ENCODE results near the gene MDM2. TPM values are rescaled to one million over a fixed set of nuclear protein-coding genes. Genes with fewer than 3 reads are reported as not detected.

MDM2 gene
- polyA plus RNA-seq, 3 donors, result 16.2 to 39.9 (median 27.6) TPM

DNA sequence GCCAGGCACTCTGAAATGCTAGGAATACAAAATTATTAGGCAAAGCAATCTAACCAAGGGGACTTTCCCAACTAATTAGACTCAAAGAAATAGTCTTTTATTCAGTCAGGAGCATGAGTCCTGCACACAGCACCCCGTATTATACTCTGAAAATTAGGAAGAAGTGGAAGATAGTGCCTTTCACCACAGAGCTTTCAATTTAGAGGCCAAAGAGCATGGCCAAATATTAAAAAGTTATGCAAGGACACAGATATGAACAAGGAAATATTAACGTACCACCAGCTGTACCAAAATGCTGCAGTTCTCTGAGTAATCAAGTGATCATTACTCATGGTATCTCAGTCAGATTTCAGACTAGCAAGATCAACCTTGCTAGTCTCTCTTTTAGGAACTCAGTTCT, 22.6 kb upstream of the MDM2 start:
- Mint-ChIP-seq H3K36me3 (peaks cover 2% of the 10 kb centered on the region in 2 donors), H3K4me3 (peak overlapping the region; percentile 24 to 27), H3K27ac (peak overlapping the region; percentile 85 to 99 (median 96)), H3K27me3 (ENCODE audit: low read depth in 3 of 3) (no peaks in the 10 kb centered on the region), H3K4me1 (peaks cover 50% of the 10 kb centered on the region), H3K9me3 (peaks cover 0 to 2% (median 0%) of the 10 kb centered on the region in 7 donors)
- peaks cover 63 to 64% of the 10 kb centered on the region in 2 donors for H3K4me1 ChIP-seq (ENCODE audit: control insufficient read depth in 1 of 2, insufficient read depth in 2 of 2, low read length in 2 of 2)
- H3K79me2 ChIP-seq (ENCODE audit: insufficient read depth, low read length), result no peaks in the 10 kb centered on the region
- TF ChIP-seq CTCF (IDR thresholded peaks at IDR 0.05), result no peak
- intact Hi-C loops (cut with micrococcal nuclease), result no loop called here
- no peak overlapping the region for H3K4me3 ChIP-seq (replicated peaks in 1 of 3; ENCODE audit: low read depth in 2 of 3, low read length in 3 of 3)
- H2AFZ ChIP-seq (ENCODE audit: insufficient read depth, low read depth, low read length, poor library complexity, severe bottlenecking), result no peak overlapping the region
- H3K9me3 ChIP-seq (replicated peaks in 1 of 2; ENCODE audit: control insufficient read depth in 1 of 2, insufficient read depth in 1 of 2, low read length in 2 of 2), result no peaks in the 10 kb centered on the region
- WGBS (ENCODE audit: insufficient coverage), result 0% methylated on average over 1 of the region's 2 CpGs
- DNase-seq, result peak; percentile 69 to 91 (median 88)
- peak overlapping the region; percentile 22 for H3K4me2 ChIP-seq (replicated peaks; ENCODE audit: extremely low read depth, low read length, poor library complexity, severe bottlenecking)
- H4K20me1 ChIP-seq (ENCODE audit: insufficient read depth, low read length), result no peaks in the 10 kb centered on the region
- H3K9ac ChIP-seq (ENCODE audit: insufficient read depth, low read length, poor library complexity, severe bottlenecking), result peak overlapping the region; percentile 30
- no peaks in the 10 kb centered on the region for H3K27me3 ChIP-seq (ENCODE audit: control insufficient read depth in 2 of 2, insufficient read depth in 2 of 2, low read length in 2 of 2)
- H3K27ac ChIP-seq (ENCODE audit: low read depth in 1 of 2, low read length in 2 of 2), result peak overlapping the region; percentile 68 to 96
- H3K36me3 ChIP-seq (replicated peaks in 1 of 2; ENCODE audit: control insufficient read depth in 1 of 2, insufficient read depth in 2 of 2, low read length in 2 of 2), result no peaks in the 10 kb centered on the region

GRCh38 chr12:68785823-68786222, 22.2 kb upstream of the MDM2 start:
- H3K4me1 ChIP-seq (ENCODE audit: control insufficient read depth in 1 of 2, insufficient read depth in 2 of 2, low read length in 2 of 2), result peaks cover 63 to 64% of the 10 kb centered on the region in 2 donors
- no peak overlapping the region for H3K9ac ChIP-seq (ENCODE audit: insufficient read depth, low read length, poor library complexity, severe bottlenecking)
- no peaks in the 10 kb centered on the region for H3K36me3 ChIP-seq (replicated peaks in 1 of 2; ENCODE audit: control insufficient read depth in 1 of 2, insufficient read depth in 2 of 2, low read length in 2 of 2)
- H3K4me3 ChIP-seq (replicated peaks in 1 of 3; ENCODE audit: low read depth in 2 of 3, low read length in 3 of 3), result peak overlapping the region in 1 of 3 experiments; percentile 13
- no peaks in the 10 kb centered on the region for H3K79me2 ChIP-seq (ENCODE audit: insufficient read depth, low read length)
- H3K36me3 Mint-ChIP-seq, result peaks cover 2% of the 10 kb centered on the region in 2 donors
- H3K27me3 Mint-ChIP-seq (ENCODE audit: low read depth in 3 of 3), result no peaks in the 10 kb centered on the region
- H4K20me1 ChIP-seq (ENCODE audit: insufficient read depth, low read length), result no peaks in the 10 kb centered on the region
- H3K9me3 ChIP-seq (replicated peaks in 1 of 2; ENCODE audit: control insufficient read depth in 1 of 2, insufficient read depth in 1 of 2, low read length in 2 of 2), result no peaks in the 10 kb centered on the region
- intact Hi-C loops (cut with micrococcal nuclease), result no loop called here
- H3K27ac Mint-ChIP-seq, result peak overlapping the region; percentile 85 to 99 (median 96)
- H3K9me3 Mint-ChIP-seq, result peaks cover 0 to 2% (median 0%) of the 10 kb centered on the region in 7 donors
- H2AFZ ChIP-seq (ENCODE audit: insufficient read depth, low read depth, low read length, poor library complexity, severe bottlenecking), result no peak overlapping the region
- peaks cover 50% of the 10 kb centered on the region for H3K4me1 Mint-ChIP-seq
- peak overlapping the region; percentile 22 for H3K4me2 ChIP-seq (replicated peaks; ENCODE audit: extremely low read depth, low read length, poor library complexity, severe bottlenecking)
- no peak for TF ChIP-seq CTCF (IDR thresholded peaks at IDR 0.05)
- peak overlapping the region; percentile 88 to 96 for H3K27ac ChIP-seq (ENCODE audit: low read depth in 1 of 2, low read length in 2 of 2)
- no peak for DNase-seq
- WGBS (ENCODE audit: insufficient coverage), result no CpG with 5 or more reads among the region's 5 CpGs
- H3K4me3 Mint-ChIP-seq, result no peak overlapping the region
- H3K27me3 ChIP-seq (ENCODE audit: control insufficient read depth in 2 of 2, insufficient read depth in 2 of 2, low read length in 2 of 2), result no peaks in the 10 kb centered on the region
